HK-2 (cell line): ENCODE measurements around the gene XPR1.

Experiments used
- DNase-seq: peaks from one replicate; pipeline ENCODE4 v3.0.0-alpha.2; 2018; ENCODE audit not compliant: unreplicated experiment

The XPR1 gene

GRCh38 chr1:180889325-180889724 lies 257.5 kb downstream of the XPR1 start:
- DNase-seq, result no peak

GRCh38 chr1:180892272-180892671 lies 260.4 kb downstream of the XPR1 start:
- no peak for DNase-seq

- no peak for DNase-seq
These were observed 260.9 kb downstream of the XPR1 start for GRCh38 chr1:180892675-180893074.

GRCh38 chr1:180893614-180894013 lies 261.8 kb downstream of the XPR1 start:
- no peak for DNase-seq

- DNase-seq, result no peak
These were observed 264.3 kb downstream of the XPR1 start for GRCh38 chr1:180896161-180896560.

- no peak for DNase-seq
These were observed 266.8 kb downstream of the XPR1 start for GRCh38 chr1:180898441-180899219.

GRCh38 chr1:180899262-180899661 lies 267.4 kb downstream of the XPR1 start:
- no peak for DNase-seq

GRCh38 chr1:180901076-180901990 lies 269.5 kb downstream of the XPR1 start:
- no peak for DNase-seq

- DNase-seq, result no peak
These were observed 270.7 kb downstream of the XPR1 start for GRCh38 chr1:180902541-180902940.

- DNase-seq, result no peak
These were observed 274.1 kb downstream of the XPR1 start for GRCh38 chr1:180905927-180906326.

GRCh38 chr1:180906511-180906910 lies 274.7 kb downstream of the XPR1 start:
- DNase-seq, result no peak

GRCh38 chr1:180907313-180908055 lies 275.7 kb downstream of the XPR1 start:
- DNase-seq, result no peak

- no peak for DNase-seq
These were observed 276.4 kb downstream of the XPR1 start for GRCh38 chr1:180908074-180908765.

GRCh38 chr1:180909005-180909414 lies 277.2 kb downstream of the XPR1 start:
- no peak for DNase-seq

GRCh38 chr1:180909462-180909976 lies 277.7 kb downstream of the XPR1 start:
- DNase-seq, result no peak

- no peak for DNase-seq
These were observed 279.9 kb downstream of the XPR1 start for GRCh38 chr1:180911640-180912191.

GRCh38 chr1:180912211-180912800 lies 280.5 kb downstream of the XPR1 start:
- DNase-seq, result peak; percentile 42

- DNase-seq, result peak; percentile 61
These were observed 281.2 kb downstream of the XPR1 start, which contains the start of gene KIAA1614 for GRCh38 chr1:180912801-180913565. Gene KIAA1614 (plus strand): TSS chr1:180912897. CDS start chr1:180913244, 347 bp downstream.

- DNase-seq, result no peak
These were observed 283.7 kb downstream of the XPR1 start for GRCh38 chr1:180915426-180915965.
